Measurements from ENCODE around the gene P2RX4.

GRCh38 chr12:121233628-121234020 lies 23.7 kb downstream of the P2RX4 start:
- TF ChIP-seq SMC3 (IDR thresholded peaks at IDR 0.05; ENCODE audit: low read depth, low read length), result no peak
- TF ChIP-seq USF2 (IDR thresholded peaks at IDR 0.05; ENCODE audit: low read depth, low read length), result no peak
- TF ChIP-seq ELK1 (IDR thresholded peaks at IDR 0.05; ENCODE audit: borderline replicate concordance, low read depth, low read length), result no peak
- TF ChIP-seq RCOR1 (IDR thresholded peaks at IDR 0.05; ENCODE audit: insufficient replicate concordance, low read length), result no peak
- TF ChIP-seq POLR2A (IDR thresholded peaks at IDR 0.05; ENCODE audit: low read depth, low read length), result no peak
- TF ChIP-seq MAZ (IDR thresholded peaks at IDR 0.05; ENCODE audit: borderline replicate concordance, low read depth, low read length), result no peak
- TF ChIP-seq CTCF (conservative IDR thresholded peaks at IDR 0.05; ENCODE audit: low read depth, low read length), result no peak
